A549 (cell line): ENCODE results near the gene SEC31B.

Experiments used
- EP300 ChIP-seq, 2 experiments: fragments of >200 bp; sonication (Bioruptor Twin); formaldehyde crosslinking; IDR thresholded peaks; 2 replicates in 1 of 2; 3 replicates in 1 of 2; pipeline ENCODE4 v1.6.1; 2016 to 2017
- POLR2A ChIP-seq: IDR thresholded peaks from 2 replicates; pipeline ENCODE4 v1.6.1; 2012; ENCODE audit warnings: mild to moderate bottlenecking, low read length
- TF ChIP-seq, protein P1 (sequence below): fragments of >200 bp; sonication (Bioruptor Twin); formaldehyde crosslinking; IDR thresholded peaks from 3 replicates; pipeline ENCODE4 v1.5.1; 2016
- TF ChIP-seq, protein P2 (sequence below): IDR thresholded peaks from 2 replicates; pipeline ENCODE4 v1.6.1; 2012; ENCODE audit warnings: low read depth, borderline replicate concordance

DNA sequence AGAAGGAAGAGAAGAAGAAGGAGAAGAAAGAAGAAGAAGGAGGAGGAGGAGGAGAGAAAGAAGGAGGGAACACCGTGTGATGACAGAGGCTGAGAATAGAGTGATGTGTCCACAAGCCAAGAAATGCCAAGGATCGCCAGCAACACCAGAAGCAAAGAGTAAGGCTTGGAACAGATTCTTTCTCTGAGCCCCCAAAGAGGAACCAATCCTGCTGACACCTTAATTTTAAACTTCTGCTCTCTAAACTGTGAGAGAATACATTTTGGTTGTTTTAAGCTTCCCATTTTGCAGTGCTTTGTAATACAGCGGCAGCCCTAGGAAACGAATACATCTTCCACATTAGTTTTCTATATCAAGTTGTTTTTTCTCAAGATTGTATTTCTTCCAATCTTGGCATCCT is 70.7 kb downstream of the SEC31B start:
- no peak for TF ChIP-seq POLR2A
- TF ChIP-seq, protein P1, sequence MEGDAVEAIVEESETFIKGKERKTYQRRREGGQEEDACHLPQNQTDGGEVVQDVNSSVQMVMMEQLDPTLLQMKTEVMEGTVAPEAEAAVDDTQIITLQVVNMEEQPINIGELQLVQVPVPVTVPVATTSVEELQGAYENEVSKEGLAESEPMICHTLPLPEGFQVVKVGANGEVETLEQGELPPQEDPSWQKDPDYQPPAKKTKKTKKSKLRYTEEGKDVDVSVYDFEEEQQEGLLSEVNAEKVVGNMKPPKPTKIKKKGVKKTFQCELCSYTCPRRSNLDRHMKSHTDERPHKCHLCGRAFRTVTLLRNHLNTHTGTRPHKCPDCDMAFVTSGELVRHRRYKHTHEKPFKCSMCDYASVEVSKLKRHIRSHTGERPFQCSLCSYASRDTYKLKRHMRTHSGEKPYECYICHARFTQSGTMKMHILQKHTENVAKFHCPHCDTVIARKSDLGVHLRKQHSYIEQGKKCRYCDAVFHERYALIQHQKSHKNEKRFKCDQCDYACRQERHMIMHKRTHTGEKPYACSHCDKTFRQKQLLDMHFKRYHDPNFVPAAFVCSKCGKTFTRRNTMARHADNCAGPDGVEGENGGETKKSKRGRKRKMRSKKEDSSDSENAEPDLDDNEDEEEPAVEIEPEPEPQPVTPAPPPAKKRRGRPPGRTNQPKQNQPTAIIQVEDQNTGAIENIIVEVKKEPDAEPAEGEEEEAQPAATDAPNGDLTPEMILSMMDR = no peak
- no peak for TF ChIP-seq EP300 (IDR thresholded peaks at IDR 0.05)
- TF ChIP-seq, protein P2, sequence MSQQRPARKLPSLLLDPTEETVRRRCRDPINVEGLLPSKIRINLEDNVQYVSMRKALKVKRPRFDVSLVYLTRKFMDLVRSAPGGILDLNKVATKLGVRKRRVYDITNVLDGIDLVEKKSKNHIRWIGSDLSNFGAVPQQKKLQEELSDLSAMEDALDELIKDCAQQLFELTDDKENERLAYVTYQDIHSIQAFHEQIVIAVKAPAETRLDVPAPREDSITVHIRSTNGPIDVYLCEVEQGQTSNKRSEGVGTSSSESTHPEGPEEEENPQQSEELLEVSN = no peak
